Upper lobe of left lung (tissue), 6 donors: Measurements from ENCODE around the gene SFXN5. TPM values are rescaled to one million over a fixed set of nuclear protein-coding genes. Genes with fewer than 3 reads are reported as not detected.

ENCODE experiments used
- ATAC-seq, 2 donors: fragments of 200-7000 bp; cut with Tn5 transposase; one replicate each; pipeline ENCODE4 v1.9.1; 2022; ENCODE audit warnings: mild to moderate bottlenecking in 2 of 2, moderate library complexity in 2 of 2; ENCODE audit not compliant: low FRiP score in 2 of 2
- DNase-seq, 2 donors: peaks; one replicate each; pipeline ENCODE4 v3.0.0-alpha.2; 2019 to 2020
- H3K27ac ChIP-seq, 4 donors: fragments of 200-600 bp; sonication (generic); one replicate each; pipeline ENCODE4 v1.5.1; 2016 to 2019
- H3K27me3 ChIP-seq, 4 donors: fragments of 200-600 bp; sonication (generic); one replicate each; pipeline ENCODE4 v1.5.1; 2017 to 2019
- H3K36me3 ChIP-seq, 4 donors: fragments of 200-600 bp; sonication (generic); one replicate each; pipeline ENCODE4 v1.5.1; 2016 to 2019
- H3K4me1 ChIP-seq, 4 donors: fragments of 200-600 bp; sonication (generic); one replicate each; pipeline ENCODE4 v1.5.1; 2018 to 2019
- H3K4me3 ChIP-seq, 4 donors: fragments of 200-600 bp; sonication (generic); one replicate each; pipeline ENCODE4 v1.5.1; 2017 to 2019; ENCODE audit warnings: mild to moderate bottlenecking in 2 of 4, moderate library complexity in 1 of 4
- H3K9me3 ChIP-seq, 4 donors: fragments of 200-600 bp; sonication (generic); one replicate each; pipeline ENCODE4 v1.5.1; 2018 to 2019
- EP300 ChIP-seq, 4 donors: sonication (generic); formaldehyde crosslinking; IDR thresholded peaks; one replicate each; pipeline ENCODE4 v1.5.1; 2017; ENCODE audit warnings: antibody characterized with exemption in 4 of 4, control low read depth in 2 of 4
- POLR2A ChIP-seq, 4 donors: fragments of 450-650 bp; IDR thresholded peaks; one replicate each; pipeline ENCODE4 v1.5.1; 2016 to 2017; ENCODE audit warnings: antibody characterized with exemption in 4 of 4, mild to moderate bottlenecking in 2 of 4
- POLR2AphosphoS5 ChIP-seq, 2 donors: sonication (generic); formaldehyde crosslinking; IDR thresholded peaks; one replicate each; pipeline ENCODE4 v1.5.1; 2017; ENCODE audit warnings: antibody characterized with exemption in 2 of 2
- WGBS, 2 donors: methylation state at CpG; one replicate each; pipeline ENCODE4 v1.1.5; 2017 to 2018; 5-methylcytosine and 5-hydroxymethylcytosine counted together
- total RNA-seq, 6 donors: library from RNA; depleted of rRNA in 4 of 6; stranded (reverse); fragments of >200 nt in 4 of 6; gene quantifications; one replicate each; pipeline versions ENCODE4 v1.1.0 to v1.2.1, GENCODE V29; 2016 to 2021
- TF ChIP-seq, protein P1 (sequence below), 6 experiments: fragments of 450-650 bp in 4 of 6; fragments of 200-600 bp in 2 of 6; sonication (generic) in 2 of 6; IDR thresholded peaks; one replicate each; pipeline ENCODE4 v1.5.1; 2016 to 2019; ENCODE audit warnings: antibody characterized with exemption in 6 of 6
- donor health status: DM: no; HTN: no; CAD: no; lungs with moderate emphysema.
- donor health status: DM: no; HTN: yes; CAD: no; lungs with severe emphysema.

SFXN5 gene
- total RNA-seq, 6 donors from 2014 or later = 10.8 to 44.0 (median 13.7) TPM

DNA sequence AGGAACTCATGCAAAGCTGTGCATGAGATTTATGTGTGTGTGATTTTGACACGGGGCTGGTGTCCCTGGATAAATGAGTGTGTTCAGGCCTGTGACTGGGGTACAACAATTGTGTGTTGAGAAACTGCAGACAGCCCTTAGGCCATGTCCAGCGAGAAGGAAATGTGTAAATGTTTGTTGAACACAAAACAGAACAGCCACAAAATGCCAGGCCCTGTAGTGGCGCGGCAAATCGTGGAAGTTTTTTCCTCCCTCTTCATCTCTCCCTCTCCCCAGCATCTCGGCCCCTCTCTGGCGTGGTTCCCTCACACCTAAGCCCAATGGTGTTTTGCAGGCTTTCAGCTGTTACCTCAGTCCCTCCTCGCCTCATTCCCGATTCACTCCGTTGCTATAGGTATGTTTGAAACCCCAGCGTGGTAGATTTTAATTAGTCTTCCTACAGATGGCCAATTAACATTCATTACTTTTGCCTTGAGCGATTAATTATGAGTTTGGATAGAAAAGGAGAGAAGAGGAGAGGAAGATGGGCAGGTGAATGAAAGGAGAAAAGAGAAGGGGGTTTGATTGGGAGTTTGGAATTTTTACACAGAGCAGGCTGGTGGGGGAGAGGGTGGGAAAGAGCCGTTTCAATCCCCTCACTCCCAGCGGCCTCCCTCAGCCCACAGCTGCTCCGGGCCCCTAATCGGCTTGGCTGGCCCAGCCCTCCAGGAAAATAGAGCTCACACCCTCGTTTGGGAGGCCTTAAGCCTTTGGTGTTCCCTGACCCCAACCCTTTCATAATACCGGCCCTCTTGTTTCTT, 173.5 kb downstream of the SFXN5 start:
- TF ChIP-seq POLR2A (IDR thresholded peaks at IDR 0.05) (no peak), EP300 (IDR thresholded peaks at IDR 0.05) (no peak)
- TF ChIP-seq, protein P1, sequence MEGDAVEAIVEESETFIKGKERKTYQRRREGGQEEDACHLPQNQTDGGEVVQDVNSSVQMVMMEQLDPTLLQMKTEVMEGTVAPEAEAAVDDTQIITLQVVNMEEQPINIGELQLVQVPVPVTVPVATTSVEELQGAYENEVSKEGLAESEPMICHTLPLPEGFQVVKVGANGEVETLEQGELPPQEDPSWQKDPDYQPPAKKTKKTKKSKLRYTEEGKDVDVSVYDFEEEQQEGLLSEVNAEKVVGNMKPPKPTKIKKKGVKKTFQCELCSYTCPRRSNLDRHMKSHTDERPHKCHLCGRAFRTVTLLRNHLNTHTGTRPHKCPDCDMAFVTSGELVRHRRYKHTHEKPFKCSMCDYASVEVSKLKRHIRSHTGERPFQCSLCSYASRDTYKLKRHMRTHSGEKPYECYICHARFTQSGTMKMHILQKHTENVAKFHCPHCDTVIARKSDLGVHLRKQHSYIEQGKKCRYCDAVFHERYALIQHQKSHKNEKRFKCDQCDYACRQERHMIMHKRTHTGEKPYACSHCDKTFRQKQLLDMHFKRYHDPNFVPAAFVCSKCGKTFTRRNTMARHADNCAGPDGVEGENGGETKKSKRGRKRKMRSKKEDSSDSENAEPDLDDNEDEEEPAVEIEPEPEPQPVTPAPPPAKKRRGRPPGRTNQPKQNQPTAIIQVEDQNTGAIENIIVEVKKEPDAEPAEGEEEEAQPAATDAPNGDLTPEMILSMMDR (IDR thresholded peaks at IDR 0.05) = no peak
- WGBS, 2 donors = 69 to 73% methylated on average over 18 of the region's 18 CpGs
- Histone ChIP-seq H3K4me1 (peaks cover 5 to 13% (median 10%) of the 10 kb centered on the region in 4 donors), H3K27me3 (peaks cover 0 to 3% (median 0%) of the 10 kb centered on the region in 4 donors), H3K36me3 (no peaks in the 10 kb centered on the region), H3K4me3 (no peak overlapping the region), H3K27ac (no peak overlapping the region), H3K9me3 (no peaks in the 10 kb centered on the region)
- ATAC-seq (no peak), DNase-seq (peak in 1 of 2 donors; percentile 13)

DNA sequence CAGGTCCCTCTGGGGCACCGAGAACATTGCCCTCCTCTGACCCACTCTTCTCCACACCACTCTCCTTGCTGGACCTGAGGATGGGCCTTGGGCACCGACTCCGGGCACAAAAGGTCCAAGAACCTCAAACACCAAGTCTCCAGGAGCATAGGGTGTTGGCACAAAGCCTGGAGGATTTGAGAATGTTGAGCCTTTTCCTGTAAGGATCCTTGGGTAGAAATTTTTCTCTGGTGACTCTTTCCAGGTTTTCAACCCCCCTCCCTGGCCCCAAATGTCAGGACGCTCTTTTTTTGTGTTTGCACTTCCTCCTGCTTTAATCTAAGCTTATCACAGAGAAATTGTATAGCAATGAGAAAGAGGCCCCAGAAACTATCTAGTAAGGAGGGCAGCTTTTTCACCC, 175.1 kb downstream of the SFXN5 start:
- TF ChIP-seq POLR2A (IDR thresholded peaks at IDR 0.05) (no peak), EP300 (IDR thresholded peaks at IDR 0.05) (no peak)
- TF ChIP-seq, protein P1 (IDR thresholded peaks at IDR 0.05) = no peak
- DNase-seq (no peak), ATAC-seq (no peak)
- Histone ChIP-seq H3K4me3 (no peak overlapping the region), H3K4me1 (peaks cover 5 to 13% (median 10%) of the 10 kb centered on the region in 4 donors), H3K27ac (no peak overlapping the region), H3K9me3 (no peaks in the 10 kb centered on the region), H3K36me3 (peaks cover 0 to 11% (median 9%) of the 10 kb centered on the region in 4 donors), H3K27me3 (peaks cover 0 to 3% (median 0%) of the 10 kb centered on the region in 4 donors)
- 68 to 75% methylated on average over 4 of the region's 4 CpGs for WGBS, 2 donors

DNA sequence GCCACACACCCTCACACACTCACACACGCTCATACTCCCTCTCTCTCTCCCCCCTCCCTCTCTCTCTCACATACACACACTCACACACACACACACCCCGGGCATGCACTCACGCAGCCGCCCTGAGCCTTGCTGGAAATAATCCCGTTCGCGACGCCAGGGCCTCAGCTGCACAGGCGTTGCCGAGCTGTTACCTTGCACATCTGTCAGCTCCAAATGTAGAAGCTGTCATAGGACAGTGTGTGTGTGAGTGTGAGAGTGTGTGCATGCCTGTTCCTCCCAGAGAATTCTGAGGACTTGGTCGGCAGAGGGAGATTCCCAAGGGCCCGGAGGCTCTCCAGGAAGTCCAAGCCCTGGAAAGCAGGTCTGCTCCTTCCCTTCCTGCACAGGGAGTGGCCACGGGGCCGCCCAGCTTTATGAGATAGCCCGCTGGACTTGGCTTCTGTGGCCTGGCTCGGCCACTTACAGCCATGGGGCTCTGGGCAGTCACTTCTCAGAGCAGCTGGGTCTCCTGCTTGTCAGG, 175.7 kb downstream of the SFXN5 start:
- 8 to 20% methylated on average over 14 to 16 of the region's 16 CpGs for WGBS, 2 donors
- Histone ChIP-seq H3K9me3 (no peaks in the 10 kb centered on the region), H3K36me3 (peaks cover 0 to 15% (median 10%) of the 10 kb centered on the region in 4 donors), H3K4me3 (peak overlapping the region in 2 of 4 donors; percentile 23), H3K27me3 (peaks cover 0 to 3% (median 0%) of the 10 kb centered on the region in 4 donors), H3K27ac (no peak overlapping the region), H3K4me1 (peaks cover 5 to 13% (median 10%) of the 10 kb centered on the region in 4 donors)
- ATAC-seq (peak; percentile 45 to 54), DNase-seq (peak; percentile 67 to 69)
- TF ChIP-seq, protein P1 (IDR thresholded peaks at IDR 0.05) = no peak
- no peak for TF ChIP-seq POLR2A (IDR thresholded peaks at IDR 0.05)
- TF ChIP-seq EP300 (IDR thresholded peaks at IDR 0.05) = no peak
- TF ChIP-seq POLR2AphosphoS5 (IDR thresholded peaks at IDR 0.05) = no peak

DNA sequence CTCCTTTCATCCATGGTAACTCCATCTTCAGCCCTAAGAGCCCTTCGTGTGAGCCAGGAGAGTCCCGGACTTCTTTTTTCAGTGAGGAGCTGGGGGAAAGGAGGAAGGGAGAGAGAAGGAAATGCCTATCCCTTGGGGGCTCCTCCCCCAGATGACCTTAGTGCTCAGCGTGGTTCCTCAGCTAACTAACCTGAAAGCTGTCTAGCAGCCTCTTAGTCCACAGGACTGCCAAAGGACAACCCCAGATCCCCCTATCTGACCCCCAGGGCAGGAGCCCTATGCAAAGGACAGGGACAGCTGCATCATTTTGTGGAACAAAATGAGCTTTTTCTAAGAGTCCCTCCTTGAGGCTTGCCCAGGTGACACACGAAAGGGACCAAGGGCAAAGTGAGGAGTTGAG, 176.4 kb downstream of the SFXN5 start:
- H3K27me3 ChIP-seq = peaks cover 0 to 3% (median 0%) of the 10 kb centered on the region in 4 donors
- no peaks in the 10 kb centered on the region for H3K9me3 ChIP-seq

More for the DNA sequence above, 176.4 kb downstream of the SFXN5 start:
- no peak for DNase-seq
- H3K27ac ChIP-seq = no peak overlapping the region
- 8 to 11% methylated on average over 4 of the region's 4 CpGs for WGBS, 2 donors
- H3K4me3 ChIP-seq = no peak overlapping the region
- no peak for ATAC-seq
- TF ChIP-seq POLR2A (IDR thresholded peaks at IDR 0.05) = no peak
- TF ChIP-seq, protein P1 (IDR thresholded peaks at IDR 0.05) = no peak
- no peak for TF ChIP-seq POLR2AphosphoS5 (IDR thresholded peaks at IDR 0.05)
- no peak for TF ChIP-seq EP300 (IDR thresholded peaks at IDR 0.05)
- H3K36me3 ChIP-seq = peaks cover 0 to 18% (median 10%) of the 10 kb centered on the region in 4 donors
- peaks cover 5 to 13% (median 10%) of the 10 kb centered on the region in 4 donors for H3K4me1 ChIP-seq
